A673 (cell line): ENCODE results near the gene SLC41A2. TPM values are rescaled to one million over a fixed set of nuclear protein-coding genes. Genes with fewer than 3 reads are reported as not detected.

Source experiments
- BruUV-seq: library from RNA; stranded (reverse); fragments of 400-500 nt; replicated peaks from 2 replicates; lab custom pipeline; 2021; lab: Mats Ljungman, UMichigan
- CTCF ChIA-PET: fragments of 300-600 bp; sonication (Branson Sonifier 250); formaldehyde crosslinking; loops from one replicate; lab custom pipeline; 2022; ENCODE audit warnings: antibody characterized with exemption; lab: Charles Lee
- POLR2A ChIA-PET: fragments of 300-600 bp; sonication (Branson Sonifier 250); formaldehyde crosslinking; loops from one replicate; lab custom pipeline; 2022; ENCODE audit warnings: antibody characterized with exemption; ENCODE audit not compliant: low non-redundant PET; lab: Charles Lee
- DNase-seq: peaks from one replicate; pipeline ENCODE4 v3.0.0-alpha.2; 2015; ENCODE audit warnings: low spot score
- H3K27ac ChIP-seq: fragments of 200-600 bp; sonication (generic); 2 replicates; pipeline ENCODE4 v1.5.1; 2016; ENCODE audit warnings: mixed run types, low read depth, mild to moderate bottlenecking, mixed read lengths, antibody characterized with exemption, low read length; ENCODE audit not compliant: poor library complexity, severe bottlenecking
- H3K27me3 ChIP-seq: fragments of 200-600 bp; sonication (generic); replicated peaks from 2 replicates; pipeline ENCODE4 v1.6.1; 2017; ENCODE audit warnings: mixed run types, low read depth, mild to moderate bottlenecking, mixed read lengths, antibody characterized with exemption, low read length; ENCODE audit not compliant: insufficient read depth, poor library complexity
- H3K36me3 ChIP-seq: fragments of 200-600 bp; sonication (generic); 2 replicates; pipeline ENCODE4 v1.6.1; 2016; ENCODE audit warnings: mixed run types, mild to moderate bottlenecking, mixed read lengths, antibody characterized with exemption, low read length; ENCODE audit not compliant: insufficient read depth, poor library complexity, severe bottlenecking
- H3K4me1 ChIP-seq: fragments of 200-600 bp; sonication (generic); 2 replicates; pipeline ENCODE4 v1.6.1; 2017; ENCODE audit warnings: mixed run types, mild to moderate bottlenecking, mixed read lengths, antibody characterized with exemption, low read length; ENCODE audit not compliant: insufficient read depth, poor library complexity, severe bottlenecking
- H3K4me3 ChIP-seq: fragments of 200-600 bp; sonication (generic); 2 replicates; pipeline ENCODE4 v1.5.1; 2016; ENCODE audit warnings: low read depth, mixed run types, mild to moderate bottlenecking, mixed read lengths, low read length; ENCODE audit not compliant: poor library complexity, severe bottlenecking
- H3K9me3 ChIP-seq: fragments of 200-600 bp; sonication (generic); 2 replicates; pipeline ENCODE4 v1.6.1; 2016; ENCODE audit warnings: mixed run types, low read depth, mild to moderate bottlenecking, mixed read lengths, antibody characterized with exemption, low read length; ENCODE audit not compliant: poor library complexity, severe bottlenecking
- CTCF ChIP-seq: fragments of 300-800, 200-600 bp; sonication (generic); conservative IDR thresholded peaks from 2 replicates; pipeline ENCODE4 v1.5.1; 2017; ENCODE audit warnings: low read depth, mild to moderate bottlenecking, antibody characterized with exemption, low read length, moderate library complexity, mixed read lengths
- EZH2 ChIP-seq: fragments of 200-600 bp; sonication (generic); IDR thresholded peaks from 2 replicates; pipeline ENCODE4 v1.6.1; 2017; ENCODE audit warnings: borderline replicate concordance, low read depth, mild to moderate bottlenecking, mixed read lengths, antibody characterized with exemption, low read length; ENCODE audit not compliant: poor library complexity, severe bottlenecking
- intact Hi-C: fragments of 100-400 bp; cut with micrococcal nuclease; formaldehyde crosslinking; loops from one replicate; pipeline ENCODE4 v1.10.0; 2022; ENCODE audit not compliant: unreplicated experiment
- total RNA-seq: library from RNA; stranded (reverse); gene quantifications from 2 replicates; pipeline ENCODE4 v1.2.3, GENCODE V29; 2021

The SLC41A2 gene
- total RNA-seq, 1 experiment from 2014 or later, result 0.24 TPM

GRCh38 chr12:104910196-104910840 lies 47.8 kb downstream of the SLC41A2 start:
- Histone ChIP-seq H3K4me3 (no peak overlapping the region), H3K4me1 (no peaks in the 10 kb centered on the region), H3K27me3 (no peaks in the 10 kb centered on the region), H3K27ac (no peak overlapping the region), H3K9me3 (no peaks in the 10 kb centered on the region), H3K36me3 (no peaks in the 10 kb centered on the region)
- TF ChIP-seq CTCF (no peak), EZH2 (no peak)
- BruUV-seq, result no TSS peak
- DNase-seq, result no peak
- intact Hi-C loops, result no loop called here
- CTCF ChIA-PET, result no interaction called here
- POLR2A ChIA-PET, result no interaction called here

- POLR2A ChIA-PET, result no interaction called here
- no peaks in the 10 kb centered on the region for H3K36me3 ChIP-seq
- CTCF ChIA-PET, result no interaction called here
- no peaks in the 10 kb centered on the region for H3K4me1 ChIP-seq
- no peaks in the 10 kb centered on the region for H3K27me3 ChIP-seq
- TF ChIP-seq EZH2, result no peak
- DNase-seq, result no peak
- intact Hi-C loops, result no loop called here
- H3K9me3 ChIP-seq, result no peaks in the 10 kb centered on the region
- no peak overlapping the region for H3K4me3 ChIP-seq
- H3K27ac ChIP-seq, result no peak overlapping the region
- no TSS peak for BruUV-seq
These were observed 48.3 kb downstream of the SLC41A2 start for GRCh38 chr12:104909761-104910160.

Other genes with a start within 250 kb of the SLC41A2 start
- 31.2 and 32.5 TPM in 2 replicates for gene NOPCHAP1, start 28.0 kb upstream of the SLC41A2 start, total RNA-seq
- 3.4 and 4.9 TPM in 2 replicates for gene ALDH1L2, start 126.2 kb upstream of the SLC41A2 start, total RNA-seq
- gene WASHC4, start 149.4 kb upstream of the SLC41A2 start, total RNA-seq, result 37.0 and 39.1 TPM in 2 replicates